Heart right ventricle (tissue), 16 donors: ENCODE measurements around the gene SMCO1. TPM values are rescaled to one million over a fixed set of nuclear protein-coding genes. Genes with fewer than 3 reads are reported as not detected.

Experiments used
- ATAC-seq, 8 donors: fragments of 200-7000 bp; cut with Tn5 transposase; one replicate each; pipeline ENCODE4 v1.9.1; 2020; ENCODE audit warnings: mild to moderate bottlenecking in 8 of 8, moderate library complexity in 8 of 8, moderate number of reproducible peaks in 1 of 8
- DNase-seq, 2 donors: peaks; one replicate each; pipeline ENCODE4 v3.0.0-alpha.2; 2020
- H3K27ac ChIP-seq, 10 donors: fragments of 200-600 bp; sonication (generic) in 2 of 10; one replicate each; pipeline versions ENCODE4 v1.5.0 to v1.8.0; 2020 to 2022; ENCODE audit warnings: mild to moderate bottlenecking in 3 of 10
- H3K27me3 ChIP-seq, 7 donors: fragments of 200-600 bp; one replicate each; pipeline ENCODE4 v1.8.0; 2021 to 2022; ENCODE audit warnings: mild to moderate bottlenecking in 2 of 7
- H3K36me3 ChIP-seq, 9 donors: fragments of 200-600 bp; sonication (generic) in 1 of 9; one replicate each; pipeline versions ENCODE4 v1.5.0 to v1.8.0; 2020 to 2022; ENCODE audit warnings: mild to moderate bottlenecking in 2 of 9
- H3K4me1 ChIP-seq, 9 donors: fragments of 200-600 bp; sonication (generic) in 1 of 9; one replicate each; pipeline versions ENCODE4 v1.5.0 to v1.8.0; 2020 to 2022; ENCODE audit warnings: mild to moderate bottlenecking in 4 of 9
- H3K4me3 ChIP-seq, 10 donors: fragments of 200-600 bp; sonication (generic) in 2 of 10; one replicate each; pipeline versions ENCODE4 v1.5.0 to v1.8.0; 2020 to 2022; ENCODE audit warnings: mild to moderate bottlenecking in 7 of 10, moderate library complexity in 2 of 10
- H3K9me3 ChIP-seq, 11 donors: fragments of 200-600 bp in 10 of 11; sonication (generic) in 2 of 11; one replicate each; pipeline versions ENCODE4 v1.5.0 to v1.8.0; 2013 to 2022; ENCODE audit warnings: mild to moderate bottlenecking in 2 of 11, control low read depth in 1 of 11, moderate library complexity in 1 of 11
- WGBS, 2 donors: extraction: QIAGEN DNeasy Blood & Tissue Kit; methylation state at CpG; one replicate each; pipeline ENCODE4 v1.1.7; 2013; ENCODE audit warnings: inconsistent platforms in 1 of 2; 5-methylcytosine and 5-hydroxymethylcytosine counted together
- intact Hi-C, 10 donors: fragments of 100-400 bp; cut with DNase I; formaldehyde crosslinking; loops; one replicate each; pipeline versions ENCODE4 v1.11.1 to v1.14.2; 2022
- polyA plus RNA-seq, 2 donors: library from polyadenylated mRNA; stranded (reverse); fragments of 200-250 nt; gene quantifications; one replicate each; pipeline ENCODE4 v1.2.3, GENCODE V29; 2013
- total RNA-seq, 10 donors: library from RNA; stranded (reverse); fragmentation: NEBNext Ultra II Directional in 3 of 10; extraction: Animal tissue kit (Norgen Biotek cat#: 25700) in 3 of 10; gene quantifications; one replicate each; pipeline versions ENCODE4 v1.2.1 to v1.2.4, GENCODE V29; 2021 to 2023
- TF ChIP-seq, protein P1 (sequence below), 9 donors: fragments of 200-600 bp; sonication (generic) in 2 of 9; IDR thresholded peaks; one replicate each; pipeline versions ENCODE4 v1.5.0 to v1.8.0; 2021 to 2022; ENCODE audit warnings: antibody characterized with exemption in 9 of 9, mild to moderate bottlenecking in 5 of 9, moderate library complexity in 1 of 9
- donor health status: Arrhythmogenic right ventricular cardiomyopathy.
- donor health status: ischemic (EF 13 %, LVEDD 7.1; RV severe dilation, severe dysfunction).
- donor health status: healthy with polysubstance abuse.
- donor health status: DM: no; HTN: yes; CAD: no.
- donor health status: DM: no; HTN: no; CAD: no.
- donor health status: ischemic (EF 25% LVEDD 6.9; RV normal size, moderate dysfunction).
- donor health status: ischemic (EF 25% LVEDD 5.7; RV mildly dilated, moderate dysfunction).
- donor health status: healthy.
- donor health status: DM: yes; HTN: yes; CAD: no.
- donor health status: Ischemic cardiomyopathy.
- donor health status: ischemic (EF 35%, LVEDD 5.7; RV mildly dilated, moderate dysfunction).
- donor health status: nonischemic (EF 11% LVEDD 7.7; RV severe dilation, severe dysfunction).
- donor health status: DM: yes; HTN: yes; CAD: no.
- donor health status: PGD.
- donor health status: ischemic (EF 29% LVEDD 5.4; RV normal size, mild dysfunction).
- donor health status: nonischemic (EF 23%, LVEDD 6.1; RV moderate dilation, normal function).

SMCO1 gene
- total and polyA plus RNA-seq, 12 donors, result 3.2 to 143 (median 58.8) TPM

DNA sequence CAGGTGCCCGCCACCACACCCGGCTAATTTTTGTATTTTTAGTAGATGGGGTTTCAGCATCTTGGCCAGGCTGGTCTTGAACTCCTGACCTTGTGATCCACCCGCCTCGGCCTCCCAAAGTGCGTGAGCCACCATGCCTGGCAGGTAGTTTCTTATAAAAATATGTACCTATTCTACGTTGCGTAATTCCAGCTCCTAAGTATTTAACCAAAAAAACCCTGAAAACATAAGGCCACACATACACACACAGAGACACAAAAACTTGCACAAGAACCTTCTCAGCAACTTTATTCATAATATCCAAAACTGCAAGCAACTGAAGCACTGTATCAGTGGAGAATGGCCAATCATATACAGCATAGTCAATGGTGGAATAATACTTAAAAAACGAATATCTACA, 16.8 kb downstream of the SMCO1 start:
- Histone ChIP-seq H3K27ac (peak overlapping the region in 6 of 10 donors; percentile 28 to 98 (median 62)), H3K4me3 (no peak overlapping the region), H3K27me3 (no peaks in the 10 kb centered on the region), H3K9me3 (no peaks in the 10 kb centered on the region), H3K4me1 (peaks cover 0 to 42% (median 27%) of the 10 kb centered on the region in 9 donors), H3K36me3 (peaks cover 0 to 37% (median 0%) of the 10 kb centered on the region in 9 donors)
- 95% methylated on average over 8 of the region's 8 CpGs for WGBS, 2 donors
- no peak for DNase-seq
- intact Hi-C loops, result loop anchor here in 1 of 10 donors (5.0 kb wide), 1 partner anchor 931 kb away; no protein-coding TSS in a partner anchor
- TF ChIP-seq, protein P1, sequence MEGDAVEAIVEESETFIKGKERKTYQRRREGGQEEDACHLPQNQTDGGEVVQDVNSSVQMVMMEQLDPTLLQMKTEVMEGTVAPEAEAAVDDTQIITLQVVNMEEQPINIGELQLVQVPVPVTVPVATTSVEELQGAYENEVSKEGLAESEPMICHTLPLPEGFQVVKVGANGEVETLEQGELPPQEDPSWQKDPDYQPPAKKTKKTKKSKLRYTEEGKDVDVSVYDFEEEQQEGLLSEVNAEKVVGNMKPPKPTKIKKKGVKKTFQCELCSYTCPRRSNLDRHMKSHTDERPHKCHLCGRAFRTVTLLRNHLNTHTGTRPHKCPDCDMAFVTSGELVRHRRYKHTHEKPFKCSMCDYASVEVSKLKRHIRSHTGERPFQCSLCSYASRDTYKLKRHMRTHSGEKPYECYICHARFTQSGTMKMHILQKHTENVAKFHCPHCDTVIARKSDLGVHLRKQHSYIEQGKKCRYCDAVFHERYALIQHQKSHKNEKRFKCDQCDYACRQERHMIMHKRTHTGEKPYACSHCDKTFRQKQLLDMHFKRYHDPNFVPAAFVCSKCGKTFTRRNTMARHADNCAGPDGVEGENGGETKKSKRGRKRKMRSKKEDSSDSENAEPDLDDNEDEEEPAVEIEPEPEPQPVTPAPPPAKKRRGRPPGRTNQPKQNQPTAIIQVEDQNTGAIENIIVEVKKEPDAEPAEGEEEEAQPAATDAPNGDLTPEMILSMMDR (IDR thresholded peaks at IDR 0.05), result no peak
- ATAC-seq, result no peak

DNA sequence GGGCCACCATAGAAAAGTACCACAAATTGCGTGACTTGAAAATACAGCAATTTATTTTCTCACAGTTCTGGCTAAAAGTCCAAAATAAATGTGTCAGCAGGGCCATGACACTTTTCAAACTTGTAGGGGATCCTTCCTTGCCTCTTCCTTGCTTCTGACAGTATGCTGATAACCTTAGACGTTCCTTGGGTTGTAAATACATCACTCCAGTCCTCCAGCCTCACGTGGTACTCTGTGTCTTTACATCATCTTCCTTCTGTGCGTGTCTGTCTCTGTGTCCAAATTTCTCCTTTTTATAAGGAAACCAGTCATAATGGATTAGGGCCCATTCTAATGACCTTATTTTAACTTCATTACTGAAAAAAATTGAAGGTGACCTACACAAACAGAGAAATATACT, 19.0 kb downstream of the SMCO1 start:
- WGBS, 2 donors, result 78 to 82% methylated on average over 4 of the region's 4 CpGs
- DNase-seq (no peak), ATAC-seq (no peak)
- H3K9me3 ChIP-seq, result no peaks in the 10 kb centered on the region
- H3K4me1 ChIP-seq, result peaks cover 0 to 37% (median 26%) of the 10 kb centered on the region in 9 donors
- H3K27me3 ChIP-seq, result no peaks in the 10 kb centered on the region
- TF ChIP-seq, protein P1 (IDR thresholded peaks at IDR 0.05), result no peak
- intact Hi-C loops, result loop anchor here in 1 of 10 donors (5.0 kb wide), 1 partner anchor 929 kb away; no protein-coding TSS in a partner anchor
- H3K4me3 ChIP-seq, result no peak overlapping the region
- H3K27ac ChIP-seq, result no peak overlapping the region
- H3K36me3 ChIP-seq, result peaks cover 0 to 40% (median 0%) of the 10 kb centered on the region in 9 donors

DNA sequence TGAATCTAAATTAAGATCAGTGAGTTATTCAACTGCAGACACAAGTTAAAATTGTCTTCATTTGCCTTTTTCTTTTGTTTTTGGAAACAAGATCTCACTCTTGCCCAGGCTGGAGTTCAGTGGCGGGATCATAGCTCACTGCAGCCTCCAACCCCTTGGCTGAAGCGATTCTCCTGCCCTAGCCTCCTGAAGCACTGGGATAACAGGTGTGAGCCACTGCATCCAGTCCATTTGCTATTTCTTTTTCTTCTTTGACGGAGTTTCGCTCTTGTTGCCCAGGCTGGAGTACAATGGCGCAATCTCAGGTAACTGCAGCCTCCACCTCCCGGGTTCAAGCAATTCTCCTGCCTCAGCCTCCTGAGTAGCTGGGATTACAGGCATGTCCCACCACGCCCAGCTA, 21.9 kb downstream of the SMCO1 start:
- Histone ChIP-seq H3K27me3 (no peaks in the 10 kb centered on the region), H3K9me3 (no peaks in the 10 kb centered on the region), H3K27ac (no peak overlapping the region), H3K36me3 (peaks cover 0 to 34% (median 0%) of the 10 kb centered on the region in 9 donors), H3K4me3 (no peak overlapping the region), H3K4me1 (peaks cover 0 to 20% (median 6%) of the 10 kb centered on the region in 9 donors)
- 99% methylated on average over 7 of the region's 7 CpGs for WGBS, 2 donors
- intact Hi-C loops, result no loop called here
- DNase-seq, result no peak
- TF ChIP-seq, protein P1 (IDR thresholded peaks at IDR 0.05), result no peak
- ATAC-seq, result no peak

DNA sequence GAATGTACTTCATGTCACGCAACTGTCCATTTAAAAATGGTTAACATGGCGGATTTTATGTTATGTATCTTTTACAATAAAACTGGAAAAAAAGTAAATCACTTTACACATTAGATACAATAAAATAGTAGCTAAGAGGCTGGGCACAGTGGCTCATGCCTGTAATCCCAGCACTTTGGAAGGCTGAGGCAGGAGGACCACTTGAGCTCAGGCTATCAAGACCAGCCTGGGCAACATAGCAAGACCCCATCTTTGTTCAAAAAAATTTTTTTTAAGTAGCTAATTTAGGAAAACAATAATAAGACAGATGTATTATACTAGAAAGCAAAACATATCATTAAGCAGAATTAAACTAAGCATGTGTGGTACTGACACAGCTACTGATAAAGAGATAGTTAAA, 23.1 kb downstream of the SMCO1 start:
- H3K27ac ChIP-seq, result no peak overlapping the region
- H3K36me3 ChIP-seq, result peaks cover 0 to 43% (median 7%) of the 10 kb centered on the region in 9 donors
- peaks cover 0 to 15% (median 5%) of the 10 kb centered on the region in 9 donors for H3K4me1 ChIP-seq
- no peak overlapping the region for H3K4me3 ChIP-seq
- intact Hi-C loops, result no loop called here
- no peak for ATAC-seq
- no peaks in the 10 kb centered on the region for H3K27me3 ChIP-seq
- H3K9me3 ChIP-seq, result no peaks in the 10 kb centered on the region
- WGBS, 2 donors, result 98 to 99% methylated on average over 2 of the region's 2 CpGs
- TF ChIP-seq, protein P1 (IDR thresholded peaks at IDR 0.05), result no peak
- DNase-seq, result no peak
